ENCODE measurements around the gene CATSPERB.

DNA sequence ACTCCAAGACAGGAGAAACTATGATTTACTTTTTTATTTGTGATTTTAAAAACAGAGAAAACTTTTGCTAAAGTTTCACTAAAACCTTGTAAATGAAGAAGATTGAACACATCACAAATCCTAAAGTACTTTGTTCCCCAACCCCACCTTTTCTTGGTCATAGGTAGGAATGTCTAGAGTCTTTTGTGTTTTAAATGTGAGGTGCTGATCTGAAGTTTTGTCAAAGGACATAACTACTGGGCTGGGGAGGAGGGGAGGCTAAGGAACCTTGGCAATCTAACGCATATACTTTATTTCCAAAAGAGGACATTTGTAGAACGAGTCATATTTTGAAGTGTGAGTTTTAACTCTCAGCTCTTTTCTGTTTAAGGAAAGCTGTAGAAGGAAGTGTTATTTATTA lies 37.2 kb downstream of the CATSPERB start:
- TF ChIP-seq, protein P1, sequence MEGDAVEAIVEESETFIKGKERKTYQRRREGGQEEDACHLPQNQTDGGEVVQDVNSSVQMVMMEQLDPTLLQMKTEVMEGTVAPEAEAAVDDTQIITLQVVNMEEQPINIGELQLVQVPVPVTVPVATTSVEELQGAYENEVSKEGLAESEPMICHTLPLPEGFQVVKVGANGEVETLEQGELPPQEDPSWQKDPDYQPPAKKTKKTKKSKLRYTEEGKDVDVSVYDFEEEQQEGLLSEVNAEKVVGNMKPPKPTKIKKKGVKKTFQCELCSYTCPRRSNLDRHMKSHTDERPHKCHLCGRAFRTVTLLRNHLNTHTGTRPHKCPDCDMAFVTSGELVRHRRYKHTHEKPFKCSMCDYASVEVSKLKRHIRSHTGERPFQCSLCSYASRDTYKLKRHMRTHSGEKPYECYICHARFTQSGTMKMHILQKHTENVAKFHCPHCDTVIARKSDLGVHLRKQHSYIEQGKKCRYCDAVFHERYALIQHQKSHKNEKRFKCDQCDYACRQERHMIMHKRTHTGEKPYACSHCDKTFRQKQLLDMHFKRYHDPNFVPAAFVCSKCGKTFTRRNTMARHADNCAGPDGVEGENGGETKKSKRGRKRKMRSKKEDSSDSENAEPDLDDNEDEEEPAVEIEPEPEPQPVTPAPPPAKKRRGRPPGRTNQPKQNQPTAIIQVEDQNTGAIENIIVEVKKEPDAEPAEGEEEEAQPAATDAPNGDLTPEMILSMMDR (IDR thresholded peaks at IDR 0.05) = no peak
- TF ChIP-seq POLR2A (IDR thresholded peaks at IDR 0.05) (no peak), EP300 (IDR thresholded peaks at IDR 0.05) (no peak)

Measured in tibial nerve (tissue), 4 donors.